ENCODE data around the gene ICOS.
"Not testable (repeated sequence)": the region's sequence is repeated elsewhere in the genome, so short reads cannot be mapped to it uniquely, and the experiment has no call there.

The ICOS gene

DNA sequence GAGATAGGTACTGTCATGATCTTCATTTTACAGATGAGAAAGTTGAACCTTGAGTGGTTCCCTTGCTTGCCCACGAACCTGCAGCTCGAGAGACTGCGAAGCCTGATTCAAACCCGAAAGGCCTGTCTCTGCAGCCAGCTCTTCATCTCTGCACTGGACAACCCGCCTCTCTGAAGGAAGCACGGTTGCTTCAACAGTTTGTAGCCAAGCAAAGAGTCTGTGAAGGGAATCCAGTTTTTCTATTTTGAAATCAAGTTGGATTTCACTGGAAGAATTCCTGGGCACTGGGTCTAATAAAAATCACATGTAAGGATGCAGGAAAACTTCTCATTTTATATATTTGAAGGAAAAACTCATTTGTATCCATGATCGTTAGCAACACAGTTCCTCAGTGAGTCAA is 21.3 kb upstream of the ICOS start:
- no peak overlapping the region for H3K27ac ChIP-seq (ENCODE audit: low read depth, low read length)
- H3K4me3 ChIP-seq (ENCODE audit: low read depth in 1 of 2, low read length in 2 of 2) = no peak overlapping the region
- no peaks in the 10 kb centered on the region for H3K9me3 ChIP-seq (ENCODE audit: control insufficient read depth in 1 of 2, low read length in 2 of 2)
- H3K4me1 ChIP-seq (ENCODE audit: control insufficient read depth in 1 of 2, insufficient read depth in 2 of 2, low read length in 2 of 2) = peaks cover 0 to under 1% of the 10 kb centered on the region in 2 donors
- peaks cover 0 to 4% of the 10 kb centered on the region in 2 donors for H3K27me3 ChIP-seq (ENCODE audit: control insufficient read depth in 1 of 2, insufficient read depth in 2 of 2, low read length in 2 of 2)
- H3K36me3 ChIP-seq (ENCODE audit: control insufficient read depth in 1 of 2, insufficient read depth in 2 of 2, low read length in 2 of 2) = no peaks in the 10 kb centered on the region
- H3K9ac ChIP-seq (ENCODE audit: low read depth in 1 of 2, low read length in 2 of 2) = no peak overlapping the region

DNA sequence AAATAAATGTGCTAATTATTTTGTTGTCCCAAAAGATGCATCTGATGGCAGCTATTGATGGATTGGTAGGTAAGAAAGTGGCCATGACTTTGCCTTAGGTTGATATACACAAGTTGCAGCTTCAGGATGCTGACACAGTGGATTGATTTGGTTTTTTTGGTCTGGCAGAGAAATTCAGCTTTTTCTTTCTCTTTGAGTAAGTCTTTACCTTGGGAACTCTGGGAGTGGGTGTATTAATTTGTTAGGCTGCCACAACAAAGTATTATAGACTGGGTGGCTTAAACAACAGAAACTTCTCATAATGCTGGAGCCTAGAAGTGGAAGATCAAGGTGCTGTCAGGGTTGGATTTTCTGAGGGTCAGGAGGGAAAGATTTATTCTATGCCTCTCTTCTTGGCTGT is 19.8 kb upstream of the ICOS start:
- Histone ChIP-seq H3K27me3 (ENCODE audit: control insufficient read depth in 1 of 2, insufficient read depth in 2 of 2, low read length in 2 of 2) (peaks cover 0 to 4% of the 10 kb centered on the region in 2 donors), H3K9ac (ENCODE audit: low read depth in 1 of 2, low read length in 2 of 2) (no peak overlapping the region), H3K4me3 (ENCODE audit: low read depth in 1 of 2, low read length in 2 of 2) (no peak overlapping the region), H3K4me1 (ENCODE audit: control insufficient read depth in 1 of 2, insufficient read depth in 2 of 2, low read length in 2 of 2) (no peaks in the 10 kb centered on the region), H3K9me3 (ENCODE audit: control insufficient read depth in 1 of 2, low read length in 2 of 2) (no peaks in the 10 kb centered on the region), H3K27ac (ENCODE audit: low read depth, low read length) (no peak overlapping the region), H3K36me3 (ENCODE audit: control insufficient read depth in 1 of 2, insufficient read depth in 2 of 2, low read length in 2 of 2) (no peaks in the 10 kb centered on the region)

DNA sequence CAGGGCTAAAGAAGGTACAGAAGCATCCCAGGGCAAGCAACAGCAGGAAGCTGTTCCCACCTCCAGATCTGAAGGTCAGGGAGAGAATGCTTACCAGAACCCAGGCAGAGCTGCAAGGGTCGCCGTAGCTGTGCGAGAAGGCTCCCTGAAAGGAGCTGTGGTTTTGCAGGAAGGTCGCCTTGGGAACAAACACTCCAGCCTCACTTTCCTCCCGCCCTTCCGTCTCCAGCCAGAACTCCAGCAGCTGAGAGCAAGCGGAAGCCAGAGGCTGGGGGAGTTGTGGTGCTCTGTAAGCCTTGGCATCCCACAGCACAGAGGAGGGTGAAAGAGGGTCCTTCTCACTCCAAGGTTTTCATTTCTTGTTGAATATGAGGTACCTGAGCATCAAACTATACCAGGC is 18.3 kb upstream of the ICOS start:
- H3K9ac ChIP-seq (ENCODE audit: low read depth in 1 of 2, low read length in 2 of 2) = no peak overlapping the region
- H3K36me3 ChIP-seq (ENCODE audit: control insufficient read depth in 1 of 2, insufficient read depth in 2 of 2, low read length in 2 of 2) = no peaks in the 10 kb centered on the region
- no peak overlapping the region for H3K4me3 ChIP-seq (ENCODE audit: low read depth in 1 of 2, low read length in 2 of 2)
- no peak overlapping the region for H3K27ac ChIP-seq (ENCODE audit: low read depth, low read length)
- H3K4me1 ChIP-seq (ENCODE audit: control insufficient read depth in 1 of 2, insufficient read depth in 2 of 2, low read length in 2 of 2) = no peaks in the 10 kb centered on the region
- peaks cover 0 to 4% of the 10 kb centered on the region in 2 donors for H3K27me3 ChIP-seq (ENCODE audit: control insufficient read depth in 1 of 2, insufficient read depth in 2 of 2, low read length in 2 of 2)
- no peaks in the 10 kb centered on the region for H3K9me3 ChIP-seq (ENCODE audit: control insufficient read depth in 1 of 2, low read length in 2 of 2)

DNA sequence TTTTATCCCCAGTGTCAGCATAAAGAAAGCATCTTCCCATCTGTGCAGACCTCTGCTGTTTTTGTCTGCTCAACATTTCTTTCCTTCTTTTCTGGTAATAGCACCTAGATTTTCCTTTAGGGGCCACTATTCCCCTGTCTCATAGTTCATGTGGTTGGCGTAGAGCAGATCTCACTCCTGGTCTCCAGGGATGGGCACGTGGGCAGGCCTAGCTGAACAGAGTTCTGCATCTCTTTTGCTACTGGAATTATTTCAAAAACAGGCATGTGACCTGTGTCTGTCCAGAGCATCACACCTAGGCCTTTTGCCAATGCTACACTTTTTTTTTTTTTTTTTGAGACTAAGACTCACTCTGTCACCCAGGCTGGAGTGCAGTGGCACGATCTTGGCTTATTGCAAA is 17.7 kb upstream of the ICOS start:
- Histone ChIP-seq H3K4me1 (ENCODE audit: control insufficient read depth in 1 of 2, insufficient read depth in 2 of 2, low read length in 2 of 2) (no peaks in the 10 kb centered on the region), H3K9ac (ENCODE audit: low read depth in 1 of 2, low read length in 2 of 2) (no peak overlapping the region), H3K9me3 (ENCODE audit: control insufficient read depth in 1 of 2, low read length in 2 of 2) (no peaks in the 10 kb centered on the region), H3K27me3 (ENCODE audit: control insufficient read depth in 1 of 2, insufficient read depth in 2 of 2, low read length in 2 of 2) (peaks cover 0 to 4% of the 10 kb centered on the region in 2 donors), H3K27ac (ENCODE audit: low read depth, low read length) (no peak overlapping the region), H3K4me3 (ENCODE audit: low read depth in 1 of 2, low read length in 2 of 2) (no peak overlapping the region), H3K36me3 (ENCODE audit: control insufficient read depth in 1 of 2, insufficient read depth in 2 of 2, low read length in 2 of 2) (no peaks in the 10 kb centered on the region)

DNA sequence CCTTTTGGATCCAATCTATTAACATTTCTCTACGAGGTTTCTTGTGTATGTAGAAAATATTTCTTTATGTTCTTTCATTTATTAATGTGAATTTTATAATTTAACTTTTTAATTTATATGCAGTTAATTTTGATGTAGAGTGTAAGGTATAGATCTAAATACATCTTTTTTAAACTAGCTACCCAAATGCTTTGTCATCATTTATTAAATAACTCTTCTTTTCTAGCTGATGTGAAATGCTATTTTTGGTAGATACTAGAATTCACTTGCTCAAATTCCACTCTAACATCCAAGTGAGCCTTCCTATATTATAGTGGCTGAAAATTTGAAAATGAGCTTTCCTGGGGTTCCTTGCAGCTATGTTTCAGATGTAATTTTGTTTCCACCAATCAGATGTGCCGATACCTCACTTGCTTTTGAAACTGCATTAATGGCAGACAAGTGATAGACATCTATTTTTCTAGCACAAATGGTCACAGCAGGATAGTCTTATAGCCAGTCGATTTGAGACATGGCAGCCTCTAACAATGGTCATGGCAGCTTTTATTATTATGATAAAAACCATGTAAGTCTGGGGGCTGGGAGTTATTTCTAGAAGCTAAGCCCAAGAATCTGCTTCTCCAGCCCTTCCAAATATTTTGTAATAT is 10.9 kb upstream of the ICOS start:
- Histone ChIP-seq H3K9me3 (ENCODE audit: control insufficient read depth in 1 of 2, low read length in 2 of 2) (no peaks in the 10 kb centered on the region), H3K4me1 (ENCODE audit: control insufficient read depth in 1 of 2, insufficient read depth in 2 of 2, low read length in 2 of 2) (no peaks in the 10 kb centered on the region), H3K9ac (ENCODE audit: low read depth in 1 of 2, low read length in 2 of 2) (no peak overlapping the region), H3K4me3 (ENCODE audit: low read depth in 1 of 2, low read length in 2 of 2) (no peak overlapping the region), H3K27ac (ENCODE audit: low read depth, low read length) (no peak overlapping the region), H3K27me3 (ENCODE audit: control insufficient read depth in 1 of 2, insufficient read depth in 2 of 2, low read length in 2 of 2) (no peaks in the 10 kb centered on the region), H3K36me3 (ENCODE audit: control insufficient read depth in 1 of 2, insufficient read depth in 2 of 2, low read length in 2 of 2) (no peaks in the 10 kb centered on the region)

DNA sequence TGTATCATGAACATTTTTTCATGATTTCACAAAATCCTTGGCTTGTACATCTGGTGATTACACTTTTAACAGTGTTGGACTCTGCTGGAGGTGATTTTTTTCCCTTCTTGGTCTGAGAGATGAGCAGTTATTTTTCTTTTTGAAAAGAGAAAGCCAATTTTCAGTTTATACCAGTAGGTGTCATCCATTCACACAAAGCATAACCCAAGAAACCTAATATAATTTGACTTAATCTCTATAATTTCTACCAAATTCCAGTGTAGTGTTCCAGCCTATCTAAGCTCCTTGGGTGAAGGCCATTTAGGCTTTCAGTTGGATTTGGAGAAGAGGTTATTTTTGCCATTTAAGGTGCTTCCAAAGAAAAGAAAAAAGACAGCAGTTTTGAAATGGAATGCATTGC is 7.7 kb upstream of the ICOS start:
- Histone ChIP-seq H3K4me1 (ENCODE audit: control insufficient read depth in 1 of 2, insufficient read depth in 2 of 2, low read length in 2 of 2) (no peaks in the 10 kb centered on the region), H3K4me3 (ENCODE audit: low read depth in 1 of 2, low read length in 2 of 2) (no peak overlapping the region), H3K27me3 (ENCODE audit: control insufficient read depth in 1 of 2, insufficient read depth in 2 of 2, low read length in 2 of 2) (no peaks in the 10 kb centered on the region), H3K9me3 (ENCODE audit: control insufficient read depth in 1 of 2, low read length in 2 of 2) (no peaks in the 10 kb centered on the region), H3K27ac (ENCODE audit: low read depth, low read length) (no peak overlapping the region), H3K9ac (ENCODE audit: low read depth in 1 of 2, low read length in 2 of 2) (no peak overlapping the region), H3K36me3 (ENCODE audit: control insufficient read depth in 1 of 2, insufficient read depth in 2 of 2, low read length in 2 of 2) (no peaks in the 10 kb centered on the region)

DNA sequence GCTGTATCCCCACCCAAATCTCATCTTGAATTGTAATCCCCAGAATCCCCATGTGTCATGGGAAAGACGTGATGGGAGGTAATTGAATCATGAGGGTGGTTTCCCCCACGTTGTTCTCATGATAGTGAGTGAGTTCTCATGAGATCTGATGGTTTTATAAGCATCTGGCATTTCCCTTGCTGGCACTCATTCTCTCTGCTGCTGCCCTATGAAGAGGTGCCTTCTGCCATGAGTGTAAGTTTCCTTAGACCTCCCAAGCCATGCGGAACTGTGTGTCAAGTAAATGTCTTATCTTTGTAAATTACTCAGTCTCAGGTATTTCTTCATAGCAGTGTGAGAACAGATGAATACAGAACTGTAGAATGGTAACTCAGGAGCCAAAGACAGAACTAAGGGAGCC is 5.3 kb upstream of the ICOS start:
- H3K36me3 ChIP-seq (ENCODE audit: control insufficient read depth in 1 of 2, insufficient read depth in 2 of 2, low read length in 2 of 2); H3K27me3 ChIP-seq (ENCODE audit: control insufficient read depth in 1 of 2, insufficient read depth in 2 of 2, low read length in 2 of 2); H3K4me1 ChIP-seq (ENCODE audit: control insufficient read depth in 1 of 2, insufficient read depth in 2 of 2, low read length in 2 of 2); H3K27ac ChIP-seq (ENCODE audit: low read depth, low read length); H3K9me3 ChIP-seq (ENCODE audit: control insufficient read depth in 1 of 2, low read length in 2 of 2); H3K9ac ChIP-seq (ENCODE audit: low read depth in 1 of 2, low read length in 2 of 2); H3K4me3 ChIP-seq (ENCODE audit: low read depth in 1 of 2, low read length in 2 of 2): not testable (repeated sequence)

DNA sequence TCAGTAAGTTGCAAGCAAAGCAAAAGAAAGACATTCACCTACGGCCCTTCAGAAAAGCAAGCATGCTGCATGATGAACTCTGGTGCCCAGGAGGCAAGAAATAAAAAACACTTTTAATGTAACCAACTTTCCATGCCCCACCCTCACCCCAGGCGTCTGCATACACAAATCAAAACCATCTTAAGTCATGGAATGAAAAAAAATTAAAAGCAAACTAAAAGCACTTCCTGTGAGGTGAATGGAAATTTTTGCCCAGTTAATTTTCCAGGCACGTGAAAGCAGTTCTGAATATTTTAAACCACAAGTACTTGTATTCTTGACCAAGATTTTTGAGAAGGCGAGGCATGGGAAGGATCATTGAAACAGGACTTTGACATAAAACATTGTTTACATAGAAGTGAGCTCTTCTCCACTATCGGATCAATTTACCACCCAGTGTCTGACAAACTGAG is 2.5 kb upstream of the ICOS start:
- Histone ChIP-seq H3K4me1 (ENCODE audit: control insufficient read depth in 1 of 2, insufficient read depth in 2 of 2, low read length in 2 of 2) (no peaks in the 10 kb centered on the region), H3K9ac (ENCODE audit: low read depth in 1 of 2, low read length in 2 of 2) (no peak overlapping the region), H3K36me3 (ENCODE audit: control insufficient read depth in 1 of 2, insufficient read depth in 2 of 2, low read length in 2 of 2) (no peaks in the 10 kb centered on the region), H3K27me3 (ENCODE audit: control insufficient read depth in 1 of 2, insufficient read depth in 2 of 2, low read length in 2 of 2) (no peaks in the 10 kb centered on the region), H3K27ac (ENCODE audit: low read depth, low read length) (no peak overlapping the region), H3K4me3 (ENCODE audit: low read depth in 1 of 2, low read length in 2 of 2) (no peak overlapping the region), H3K9me3 (ENCODE audit: control insufficient read depth in 1 of 2, low read length in 2 of 2) (no peaks in the 10 kb centered on the region)

DNA sequence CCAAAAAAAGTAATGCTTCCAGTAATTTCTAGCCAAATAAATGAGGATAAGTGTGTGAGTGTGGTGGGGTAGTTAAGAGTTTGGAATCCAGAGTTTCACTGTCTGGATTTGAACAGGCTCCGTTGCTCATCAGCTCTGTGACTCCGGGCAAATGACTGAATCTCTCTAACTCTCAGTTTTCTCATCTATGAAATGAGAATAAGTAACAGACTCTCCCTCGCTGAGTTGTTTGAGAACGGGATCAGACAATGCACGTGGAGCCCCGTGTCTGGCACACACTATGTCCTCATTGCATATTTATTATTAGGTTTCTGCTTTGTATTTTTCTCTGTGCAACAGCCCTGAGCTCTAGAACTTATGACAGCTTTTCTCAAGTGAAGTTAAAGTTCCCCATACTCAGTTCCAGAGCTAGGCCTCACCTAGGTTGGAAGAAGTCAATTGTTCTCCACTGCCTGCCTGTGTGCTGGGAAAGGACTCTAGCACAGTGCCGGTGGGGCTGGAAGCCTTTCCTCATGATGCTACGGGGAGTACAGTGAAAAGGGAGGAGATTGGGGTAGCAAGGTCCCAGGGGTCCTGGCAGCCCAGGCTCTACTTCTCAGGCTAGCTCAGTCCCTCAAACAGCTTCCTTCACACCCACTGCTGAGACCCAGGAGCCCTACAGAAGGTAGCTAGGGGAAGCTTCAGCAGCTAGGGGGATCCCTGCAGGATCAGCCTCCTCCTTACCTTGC is 1.7 kb upstream of the ICOS start:
- no peaks in the 10 kb centered on the region for H3K27me3 ChIP-seq (ENCODE audit: control insufficient read depth in 1 of 2, insufficient read depth in 2 of 2, low read length in 2 of 2)
- H3K9me3 ChIP-seq (ENCODE audit: control insufficient read depth in 1 of 2, low read length in 2 of 2) = no peaks in the 10 kb centered on the region
- no peak overlapping the region for H3K4me3 ChIP-seq (ENCODE audit: low read depth in 1 of 2, low read length in 2 of 2)
- H3K27ac ChIP-seq (ENCODE audit: low read depth, low read length) = no peak overlapping the region
- H3K9ac ChIP-seq (ENCODE audit: low read depth in 1 of 2, low read length in 2 of 2) = peak overlapping the region in 1 of 2 donors; percentile 2
- no peaks in the 10 kb centered on the region for H3K36me3 ChIP-seq (ENCODE audit: control insufficient read depth in 1 of 2, insufficient read depth in 2 of 2, low read length in 2 of 2)
- H3K4me1 ChIP-seq (ENCODE audit: control insufficient read depth in 1 of 2, insufficient read depth in 2 of 2, low read length in 2 of 2) = no peaks in the 10 kb centered on the region

DNA sequence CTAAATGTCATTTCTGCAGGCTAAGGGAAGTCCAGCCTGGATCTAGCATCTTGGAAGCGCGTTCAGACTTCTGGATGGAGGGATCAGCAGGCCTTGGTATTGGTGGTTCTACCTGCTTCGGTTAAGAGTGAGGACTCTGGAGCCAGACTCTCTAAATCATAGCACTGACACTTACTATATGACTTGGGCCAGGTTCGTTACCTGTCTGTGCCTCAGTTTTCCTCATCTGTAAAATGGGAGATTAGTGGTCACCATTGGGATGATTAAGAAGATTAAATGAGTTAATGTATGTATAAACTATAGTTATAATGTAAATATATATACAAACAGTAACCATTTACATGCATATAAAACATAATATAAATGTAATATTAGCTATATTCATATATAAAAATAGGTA is 995 bp upstream of the ICOS start:
- Histone ChIP-seq H3K9ac (ENCODE audit: low read depth in 1 of 2, low read length in 2 of 2) (no peak overlapping the region), H3K36me3 (ENCODE audit: control insufficient read depth in 1 of 2, insufficient read depth in 2 of 2, low read length in 2 of 2) (no peaks in the 10 kb centered on the region), H3K27ac (ENCODE audit: low read depth, low read length) (no peak overlapping the region), H3K9me3 (ENCODE audit: control insufficient read depth in 1 of 2, low read length in 2 of 2) (no peaks in the 10 kb centered on the region), H3K4me1 (ENCODE audit: control insufficient read depth in 1 of 2, insufficient read depth in 2 of 2, low read length in 2 of 2) (no peaks in the 10 kb centered on the region), H3K4me3 (ENCODE audit: low read depth in 1 of 2, low read length in 2 of 2) (no peak overlapping the region), H3K27me3 (ENCODE audit: control insufficient read depth in 1 of 2, insufficient read depth in 2 of 2, low read length in 2 of 2) (no peaks in the 10 kb centered on the region)
